Fibroblast of villous mesenchyme (primary cell): ENCODE results near the gene ALG11. TPM values are rescaled to one million over a fixed set of nuclear protein-coding genes. Genes with fewer than 3 reads are reported as not detected.
"Not testable (repeated sequence)": the region's sequence is repeated elsewhere in the genome, so short reads cannot be mapped to it uniquely, and the experiment has no call there.

Source experiments
- DNase-seq: peaks from one replicate; pipeline ENCODE4 v3.0.0-alpha.2; 2010; ENCODE audit warnings: low read depth
- H3K4me3 ChIP-seq: 2 replicates; pipeline ENCODE4 v1.5.1; 2011; ENCODE audit warnings: low read depth, mild to moderate bottlenecking, low read length
- total RNA-seq: library from RNA; depleted of rRNA; stranded (reverse); fragments of >200 nt; gene quantifications from 2 replicates; pipeline ENCODE4 v1.2.3, GENCODE V29; 2012
- TF ChIP-seq, protein P1 (sequence below): IDR thresholded peaks from 2 replicates; pipeline ENCODE4 v1.5.1; 2012; ENCODE audit warnings: low read depth, mild to moderate bottlenecking, low read length; ENCODE audit not compliant: insufficient read depth

Gene ALG11
- total RNA-seq, 1 donor, result 26.3 TPM

DNA sequence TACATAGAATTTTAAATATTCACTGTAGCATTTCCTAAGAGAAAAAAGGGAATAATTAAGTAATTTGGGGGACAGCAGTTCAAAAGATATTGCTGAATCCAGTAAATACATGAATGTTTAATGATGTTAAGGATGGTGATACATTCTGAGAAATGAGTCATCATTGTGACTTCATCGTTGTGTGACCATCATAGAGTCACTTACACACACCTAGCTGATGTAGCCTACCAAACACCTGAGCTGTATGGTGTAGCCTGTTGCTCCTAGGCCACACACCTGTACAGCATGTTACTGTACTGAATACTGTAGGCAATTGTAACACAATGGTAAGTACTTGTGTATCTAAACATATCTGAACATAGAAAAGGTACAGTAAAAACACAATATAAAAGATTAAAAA lies 35.8 kb upstream of the ALG11 start:
- TF ChIP-seq, protein P1, sequence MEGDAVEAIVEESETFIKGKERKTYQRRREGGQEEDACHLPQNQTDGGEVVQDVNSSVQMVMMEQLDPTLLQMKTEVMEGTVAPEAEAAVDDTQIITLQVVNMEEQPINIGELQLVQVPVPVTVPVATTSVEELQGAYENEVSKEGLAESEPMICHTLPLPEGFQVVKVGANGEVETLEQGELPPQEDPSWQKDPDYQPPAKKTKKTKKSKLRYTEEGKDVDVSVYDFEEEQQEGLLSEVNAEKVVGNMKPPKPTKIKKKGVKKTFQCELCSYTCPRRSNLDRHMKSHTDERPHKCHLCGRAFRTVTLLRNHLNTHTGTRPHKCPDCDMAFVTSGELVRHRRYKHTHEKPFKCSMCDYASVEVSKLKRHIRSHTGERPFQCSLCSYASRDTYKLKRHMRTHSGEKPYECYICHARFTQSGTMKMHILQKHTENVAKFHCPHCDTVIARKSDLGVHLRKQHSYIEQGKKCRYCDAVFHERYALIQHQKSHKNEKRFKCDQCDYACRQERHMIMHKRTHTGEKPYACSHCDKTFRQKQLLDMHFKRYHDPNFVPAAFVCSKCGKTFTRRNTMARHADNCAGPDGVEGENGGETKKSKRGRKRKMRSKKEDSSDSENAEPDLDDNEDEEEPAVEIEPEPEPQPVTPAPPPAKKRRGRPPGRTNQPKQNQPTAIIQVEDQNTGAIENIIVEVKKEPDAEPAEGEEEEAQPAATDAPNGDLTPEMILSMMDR, result no peak
- no peak overlapping the region for H3K4me3 ChIP-seq
- DNase-seq, result no peak

- H3K4me3 ChIP-seq, result no peak overlapping the region
- DNase-seq, result no peak
- TF ChIP-seq, protein P1, result no peak
Measured at GRCh38 chr13:51976890-51977289, 35.3 kb upstream of the ALG11 start.

- TF ChIP-seq, protein P1, result no peak
- H3K4me3 ChIP-seq, result no peak overlapping the region
- DNase-seq, result no peak
Measured at GRCh38 chr13:51977625-51978024, 34.6 kb upstream of the ALG11 start.

- H3K4me3 ChIP-seq, result no peak overlapping the region
- TF ChIP-seq, protein P1, result no peak
- no peak for DNase-seq
Measured at GRCh38 chr13:51978796-51979556, 33.2 kb upstream of the ALG11 start.

GRCh38 chr13:51980908-51981307 lies 31.3 kb upstream of the ALG11 start:
- no peak overlapping the region for H3K4me3 ChIP-seq
- TF ChIP-seq, protein P1, result no peak
- no peak for DNase-seq

GRCh38 chr13:51981355-51981754 lies 30.8 kb upstream of the ALG11 start:
- H3K4me3 ChIP-seq, result no peak overlapping the region
- DNase-seq, result no peak
- TF ChIP-seq, protein P1, result no peak

DNA sequence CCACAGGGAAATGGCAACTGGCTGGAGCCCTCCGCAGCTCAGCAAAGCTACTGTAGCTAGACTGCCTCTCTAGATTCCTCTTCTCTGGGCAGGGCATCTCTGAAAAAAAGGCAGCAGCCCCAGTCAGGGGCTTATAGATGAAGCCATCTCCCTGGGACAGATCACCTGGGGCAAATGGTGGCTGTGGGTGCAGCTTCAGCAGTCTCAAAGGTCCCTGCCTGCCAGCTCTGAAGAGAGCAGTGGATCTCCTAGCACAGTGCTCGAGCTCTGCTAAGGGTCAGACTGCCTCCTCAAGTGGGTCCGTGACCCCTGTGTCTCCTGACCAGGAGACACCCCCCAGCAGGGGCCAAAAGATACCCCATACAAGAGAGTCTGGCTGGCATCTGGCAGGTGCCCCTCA lies 28.9 kb upstream of the ALG11 start:
- H3K4me3 ChIP-seq, DNase-seq: not testable (repeated sequence)

DNA sequence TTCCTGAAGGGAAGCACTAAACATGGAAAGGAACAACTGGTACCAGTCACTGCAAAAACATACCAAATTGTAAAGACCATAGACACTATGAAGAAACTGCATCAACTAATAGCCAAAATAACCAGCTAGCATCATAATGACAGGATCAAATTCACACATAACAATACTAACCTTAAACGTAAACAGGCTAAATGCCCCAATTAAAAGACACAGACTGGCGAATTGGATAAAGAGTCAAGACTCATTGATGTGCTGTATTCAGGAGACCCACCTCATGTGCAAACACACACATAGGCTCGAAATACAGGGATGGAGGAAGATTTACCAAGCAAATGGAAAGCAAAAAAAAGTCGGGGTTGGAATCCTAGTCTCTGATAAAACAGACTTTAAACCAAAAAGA lies 27.3 kb upstream of the ALG11 start:
- not testable (repeated sequence) for H3K4me3 ChIP-seq

More for the DNA sequence above, 27.3 kb upstream of the ALG11 start:
- not testable (repeated sequence) for DNase-seq
